ENCODE results near the gene PRTN3.
A peak's percentile ranks its signal among the peaks of the same experiment; 100 is the strongest.

The PRTN3 gene

GRCh38 chr19:858868-859843, 18.4 kb downstream of the PRTN3 start, which contains the start of gene CFD:
TSS of gene CFD (plus strand) at chr19:859664. CDS start at chr19:859690, 26 bp downstream.
- peak; percentile 82 for DNase-seq
- in situ Hi-C loops (cut with MboI; ENCODE audit: low pct_unique_long_range_greater_than_20kb, low sequenced_read_pairs), result no loop called here

- in situ Hi-C loops (cut with MboI; ENCODE audit: low pct_unique_long_range_greater_than_20kb, low sequenced_read_pairs), result no loop called here
- no peak for DNase-seq
Observed at GRCh38 chr19:861141-861755, 20.4 kb downstream of the PRTN3 start.

- in situ Hi-C loops (cut with MboI; ENCODE audit: low pct_unique_long_range_greater_than_20kb, low sequenced_read_pairs), result no loop called here
- DNase-seq, result no peak
Observed at GRCh38 chr19:861756-862580, 21.2 kb downstream of the PRTN3 start.

- DNase-seq, result no peak
- in situ Hi-C loops (cut with MboI; ENCODE audit: low pct_unique_long_range_greater_than_20kb, low sequenced_read_pairs), result no loop called here
Observed at GRCh38 chr19:862581-863314, 21.9 kb downstream of the PRTN3 start.

GRCh38 chr19:863315-863620, 22.5 kb downstream of the PRTN3 start:
- in situ Hi-C loops (cut with MboI; ENCODE audit: low pct_unique_long_range_greater_than_20kb, low sequenced_read_pairs), result no loop called here
- no peak for DNase-seq

- DNase-seq, result no peak
- in situ Hi-C loops (cut with MboI; ENCODE audit: low pct_unique_long_range_greater_than_20kb, low sequenced_read_pairs), result no loop called here
Observed at GRCh38 chr19:866769-867300, 26.0 kb downstream of the PRTN3 start.

- DNase-seq, result no peak
- in situ Hi-C loops (cut with MboI; ENCODE audit: low pct_unique_long_range_greater_than_20kb, low sequenced_read_pairs), result no loop called here
Observed at GRCh38 chr19:867301-867793, 26.5 kb downstream of the PRTN3 start.

GRCh38 chr19:867855-868457, 27.2 kb downstream of the PRTN3 start:
- in situ Hi-C loops (cut with MboI; ENCODE audit: low pct_unique_long_range_greater_than_20kb, low sequenced_read_pairs), result no loop called here
- DNase-seq, result no peak

GRCh38 chr19:868458-869244, 27.9 kb downstream of the PRTN3 start:
- in situ Hi-C loops (cut with MboI; ENCODE audit: low pct_unique_long_range_greater_than_20kb, low sequenced_read_pairs), result no loop called here
- DNase-seq, result no peak

- DNase-seq, result no peak
- in situ Hi-C loops (cut with MboI; ENCODE audit: low pct_unique_long_range_greater_than_20kb, low sequenced_read_pairs), result no loop called here
Observed at GRCh38 chr19:869245-870177, 28.7 kb downstream of the PRTN3 start.

- in situ Hi-C loops (cut with MboI; ENCODE audit: low pct_unique_long_range_greater_than_20kb, low sequenced_read_pairs), result no loop called here
- DNase-seq, result no peak
Observed at GRCh38 chr19:870314-870713, 29.5 kb downstream of the PRTN3 start.

- in situ Hi-C loops (cut with MboI; ENCODE audit: low pct_unique_long_range_greater_than_20kb, low sequenced_read_pairs), result no loop called here
- no peak for DNase-seq
Observed at GRCh38 chr19:870963-871401, 30.2 kb downstream of the PRTN3 start.

- in situ Hi-C loops (cut with MboI; ENCODE audit: low pct_unique_long_range_greater_than_20kb, low sequenced_read_pairs), result no loop called here
- no peak for DNase-seq
Observed at GRCh38 chr19:871446-872265, 30.9 kb downstream of the PRTN3 start.

GRCh38 chr19:872266-872951, 31.6 kb downstream of the PRTN3 start:
- in situ Hi-C loops (cut with MboI; ENCODE audit: low pct_unique_long_range_greater_than_20kb, low sequenced_read_pairs), result no loop called here
- peak; percentile 70 for DNase-seq

GRCh38 chr19:873084-873483, 32.3 kb downstream of the PRTN3 start:
- in situ Hi-C loops (cut with MboI; ENCODE audit: low pct_unique_long_range_greater_than_20kb, low sequenced_read_pairs), result no loop called here
- no peak for DNase-seq
